22Rv1 (cell line): ENCODE data around the gene ZNF611.

Experiments used
- ZFX ChIP-seq: fragments of 450-650 bp; IDR thresholded peaks from 2 replicates; pipeline ENCODE4 v1.6.1; 2017; ENCODE audit warnings: antibody characterized with exemption, borderline replicate concordance
- TF ChIP-seq, protein P1 (sequence below): fragments of 450-650 bp; IDR thresholded peaks from 2 replicates; pipeline ENCODE4 v1.5.1; 2017; ENCODE audit warnings: mild to moderate bottlenecking

DNA sequence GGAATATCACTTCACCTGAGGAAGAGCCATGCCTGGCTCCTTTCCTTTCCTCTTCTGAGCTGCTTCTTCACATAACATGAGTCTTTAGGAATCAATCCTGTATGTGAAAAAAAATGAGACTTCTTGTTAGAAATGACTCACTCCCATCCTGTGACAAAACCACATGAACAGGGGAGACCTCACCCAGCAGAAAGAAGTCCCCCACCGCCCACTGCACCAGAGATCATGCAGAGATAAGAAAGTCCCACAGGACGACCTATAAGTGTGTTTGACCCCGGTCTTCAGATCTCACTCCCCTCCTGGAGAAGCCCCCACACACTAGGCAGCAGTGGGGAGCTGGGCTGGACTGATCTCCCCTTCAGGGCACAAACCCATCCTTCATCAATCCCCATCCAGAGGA is 44.0 kb upstream of the ZNF611 start:
- TF ChIP-seq, protein P1, sequence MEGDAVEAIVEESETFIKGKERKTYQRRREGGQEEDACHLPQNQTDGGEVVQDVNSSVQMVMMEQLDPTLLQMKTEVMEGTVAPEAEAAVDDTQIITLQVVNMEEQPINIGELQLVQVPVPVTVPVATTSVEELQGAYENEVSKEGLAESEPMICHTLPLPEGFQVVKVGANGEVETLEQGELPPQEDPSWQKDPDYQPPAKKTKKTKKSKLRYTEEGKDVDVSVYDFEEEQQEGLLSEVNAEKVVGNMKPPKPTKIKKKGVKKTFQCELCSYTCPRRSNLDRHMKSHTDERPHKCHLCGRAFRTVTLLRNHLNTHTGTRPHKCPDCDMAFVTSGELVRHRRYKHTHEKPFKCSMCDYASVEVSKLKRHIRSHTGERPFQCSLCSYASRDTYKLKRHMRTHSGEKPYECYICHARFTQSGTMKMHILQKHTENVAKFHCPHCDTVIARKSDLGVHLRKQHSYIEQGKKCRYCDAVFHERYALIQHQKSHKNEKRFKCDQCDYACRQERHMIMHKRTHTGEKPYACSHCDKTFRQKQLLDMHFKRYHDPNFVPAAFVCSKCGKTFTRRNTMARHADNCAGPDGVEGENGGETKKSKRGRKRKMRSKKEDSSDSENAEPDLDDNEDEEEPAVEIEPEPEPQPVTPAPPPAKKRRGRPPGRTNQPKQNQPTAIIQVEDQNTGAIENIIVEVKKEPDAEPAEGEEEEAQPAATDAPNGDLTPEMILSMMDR = no peak
- TF ChIP-seq ZFX = no peak
